NB4 (cell line): Measurements from ENCODE around the gene DOCK2.

ENCODE experiments used
- MYC ChIP-seq: IDR thresholded peaks from 2 replicates; pipeline ENCODE4 v1.6.1; 2011; ENCODE audit warnings: low read depth, low read length
- POLR2A ChIP-seq: IDR thresholded peaks from 2 replicates; pipeline ENCODE4 v1.6.1; 2011; ENCODE audit warnings: mild to moderate bottlenecking; ENCODE audit not compliant: insufficient read length; ENCODE audit errors: extremely low read depth
- TF ChIP-seq, protein P1 (sequence below): IDR thresholded peaks from one replicate; pipeline ENCODE4 v1.5.1; 2012; ENCODE audit warnings: low read depth, low read length
- TF ChIP-seq, protein P2 (sequence below): IDR thresholded peaks from 2 replicates; pipeline ENCODE4 v1.6.1; 2011; ENCODE audit warnings: low read depth, low read length

DNA sequence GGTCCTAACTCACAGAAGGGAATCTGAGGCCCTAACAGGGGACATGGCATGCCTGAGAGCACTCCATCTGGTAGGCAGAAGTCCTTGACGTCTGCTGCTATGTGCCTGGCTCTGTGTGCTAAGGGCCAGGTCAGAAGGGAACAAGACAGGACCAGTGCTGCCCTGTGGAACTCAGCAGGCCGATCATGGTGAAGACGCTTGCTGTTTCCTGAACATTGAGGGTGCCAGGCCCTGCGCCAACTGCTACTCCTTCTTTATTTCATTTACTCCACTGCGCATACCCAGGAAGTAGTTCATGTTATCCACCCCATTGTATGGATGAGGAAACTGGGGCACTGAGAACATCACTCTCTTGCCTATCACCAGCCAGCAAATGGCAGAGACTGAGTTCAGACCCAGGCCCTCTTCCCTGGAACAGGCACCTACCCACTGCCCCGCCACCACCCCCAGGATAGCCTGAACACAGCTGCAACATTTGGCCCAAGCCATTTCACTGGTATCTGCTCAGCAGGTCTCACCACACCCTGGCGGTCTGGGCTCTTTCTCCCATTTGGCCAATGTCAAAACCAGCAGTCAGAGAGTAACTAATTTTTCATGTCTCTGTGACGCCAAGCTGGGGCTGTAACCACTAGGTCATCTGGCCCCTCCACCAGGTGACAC lies 443.8 kb downstream of the DOCK2 start:
- TF ChIP-seq, protein P1, sequence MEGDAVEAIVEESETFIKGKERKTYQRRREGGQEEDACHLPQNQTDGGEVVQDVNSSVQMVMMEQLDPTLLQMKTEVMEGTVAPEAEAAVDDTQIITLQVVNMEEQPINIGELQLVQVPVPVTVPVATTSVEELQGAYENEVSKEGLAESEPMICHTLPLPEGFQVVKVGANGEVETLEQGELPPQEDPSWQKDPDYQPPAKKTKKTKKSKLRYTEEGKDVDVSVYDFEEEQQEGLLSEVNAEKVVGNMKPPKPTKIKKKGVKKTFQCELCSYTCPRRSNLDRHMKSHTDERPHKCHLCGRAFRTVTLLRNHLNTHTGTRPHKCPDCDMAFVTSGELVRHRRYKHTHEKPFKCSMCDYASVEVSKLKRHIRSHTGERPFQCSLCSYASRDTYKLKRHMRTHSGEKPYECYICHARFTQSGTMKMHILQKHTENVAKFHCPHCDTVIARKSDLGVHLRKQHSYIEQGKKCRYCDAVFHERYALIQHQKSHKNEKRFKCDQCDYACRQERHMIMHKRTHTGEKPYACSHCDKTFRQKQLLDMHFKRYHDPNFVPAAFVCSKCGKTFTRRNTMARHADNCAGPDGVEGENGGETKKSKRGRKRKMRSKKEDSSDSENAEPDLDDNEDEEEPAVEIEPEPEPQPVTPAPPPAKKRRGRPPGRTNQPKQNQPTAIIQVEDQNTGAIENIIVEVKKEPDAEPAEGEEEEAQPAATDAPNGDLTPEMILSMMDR, result no peak
- TF ChIP-seq POLR2A (no peak), MYC (no peak)
- TF ChIP-seq, protein P2, sequence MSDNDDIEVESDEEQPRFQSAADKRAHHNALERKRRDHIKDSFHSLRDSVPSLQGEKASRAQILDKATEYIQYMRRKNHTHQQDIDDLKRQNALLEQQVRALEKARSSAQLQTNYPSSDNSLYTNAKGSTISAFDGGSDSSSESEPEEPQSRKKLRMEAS, result no peak
